HG03469 (cell line): Measurements from ENCODE around the gene PALM.
"Not testable (repeated sequence)": the region's sequence is repeated elsewhere in the genome, so short reads cannot be mapped to it uniquely, and the experiment has no call there.

Experiments used
- ATAC-seq: cut with Tn5 transposase; IDR thresholded peaks from one replicate; pipeline ENCODE4 v1.9.1; 2021; ENCODE audit warnings: mild to moderate bottlenecking, moderate library complexity, moderate number of reproducible peaks; ENCODE audit not compliant: unreplicated experiment

PALM gene, protein sequence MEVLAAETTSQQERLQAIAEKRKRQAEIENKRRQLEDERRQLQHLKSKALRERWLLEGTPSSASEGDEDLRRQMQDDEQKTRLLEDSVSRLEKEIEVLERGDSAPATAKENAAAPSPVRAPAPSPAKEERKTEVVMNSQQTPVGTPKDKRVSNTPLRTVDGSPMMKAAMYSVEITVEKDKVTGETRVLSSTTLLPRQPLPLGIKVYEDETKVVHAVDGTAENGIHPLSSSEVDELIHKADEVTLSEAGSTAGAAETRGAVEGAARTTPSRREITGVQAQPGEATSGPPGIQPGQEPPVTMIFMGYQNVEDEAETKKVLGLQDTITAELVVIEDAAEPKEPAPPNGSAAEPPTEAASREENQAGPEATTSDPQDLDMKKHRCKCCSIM

GRCh38 chr19:708154-709143 lies at the start of gene PALM:
Gene PALM (plus strand): TSS chr19:708935. CDS start chr19:709147, 212 bp downstream.
- no peak for ATAC-seq

DNA sequence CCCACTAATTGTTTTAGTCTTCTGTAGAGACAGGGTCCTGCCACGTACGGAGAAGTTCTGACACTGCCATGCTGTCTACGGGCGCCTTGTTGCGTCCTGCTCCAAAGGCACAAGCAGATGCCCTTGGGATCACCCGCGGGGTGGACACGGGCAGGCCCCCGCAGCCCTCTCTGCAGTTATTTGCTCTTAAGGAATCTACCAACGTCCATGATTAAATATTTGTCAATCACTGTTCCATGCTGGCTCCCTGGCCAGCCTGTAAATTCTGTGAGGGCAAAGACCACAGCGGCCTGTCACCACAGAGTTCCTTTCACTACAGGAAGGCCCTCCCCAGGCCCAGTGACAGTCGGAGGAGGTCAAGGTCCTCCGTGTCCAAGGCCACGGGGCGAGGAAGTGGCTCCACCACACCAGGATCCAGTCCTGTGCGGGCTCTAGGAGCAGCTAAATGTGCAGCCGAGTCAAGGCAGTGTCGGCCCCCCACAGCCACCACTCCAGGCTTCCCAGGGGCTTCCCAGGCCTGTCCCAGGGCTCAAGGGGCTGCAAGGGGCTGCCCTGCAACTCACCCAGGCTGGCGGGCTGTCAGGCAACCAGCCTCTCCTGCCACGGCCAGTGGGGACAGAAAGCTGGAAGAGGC lies 47.8 kb upstream of the PALM start:
- no peak for ATAC-seq

DNA sequence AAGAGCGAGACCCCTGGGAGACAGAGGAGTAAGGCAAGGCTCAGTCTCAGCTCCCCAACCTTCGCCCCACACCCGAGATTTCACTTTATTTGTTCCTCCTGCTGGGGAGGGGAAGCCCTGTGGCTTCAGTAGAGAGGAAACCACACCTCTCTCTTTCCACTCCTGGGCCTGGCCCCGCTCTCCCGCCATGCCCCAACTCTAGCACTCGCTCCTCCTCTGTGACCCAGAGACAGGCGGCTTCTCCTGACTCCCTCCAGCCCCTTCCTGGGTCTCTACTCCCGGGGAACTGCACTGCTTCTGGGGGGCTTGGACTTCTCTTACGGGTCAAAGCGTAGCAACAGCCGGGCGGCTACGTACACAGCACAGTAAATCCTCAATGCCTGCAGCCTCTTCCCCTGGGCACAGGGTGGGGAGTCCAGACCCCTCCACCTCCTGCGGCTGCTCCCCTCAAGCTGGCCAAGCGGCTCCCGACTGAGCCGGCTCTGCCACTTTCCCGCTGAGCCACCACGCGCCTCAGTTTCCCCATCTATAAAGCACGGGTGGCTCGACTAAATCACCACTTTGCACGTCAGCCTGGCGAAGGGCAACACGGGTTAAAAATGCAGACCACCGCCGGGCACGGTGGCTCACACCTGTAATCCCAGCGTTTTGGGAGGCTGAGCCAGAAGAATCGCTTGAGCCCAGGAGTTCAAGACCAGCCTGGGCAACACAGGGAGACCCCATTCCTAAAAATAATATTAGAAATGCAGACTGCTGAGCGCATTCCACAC lies 47.1 kb upstream of the PALM start:
- ATAC-seq = no peak

DNA sequence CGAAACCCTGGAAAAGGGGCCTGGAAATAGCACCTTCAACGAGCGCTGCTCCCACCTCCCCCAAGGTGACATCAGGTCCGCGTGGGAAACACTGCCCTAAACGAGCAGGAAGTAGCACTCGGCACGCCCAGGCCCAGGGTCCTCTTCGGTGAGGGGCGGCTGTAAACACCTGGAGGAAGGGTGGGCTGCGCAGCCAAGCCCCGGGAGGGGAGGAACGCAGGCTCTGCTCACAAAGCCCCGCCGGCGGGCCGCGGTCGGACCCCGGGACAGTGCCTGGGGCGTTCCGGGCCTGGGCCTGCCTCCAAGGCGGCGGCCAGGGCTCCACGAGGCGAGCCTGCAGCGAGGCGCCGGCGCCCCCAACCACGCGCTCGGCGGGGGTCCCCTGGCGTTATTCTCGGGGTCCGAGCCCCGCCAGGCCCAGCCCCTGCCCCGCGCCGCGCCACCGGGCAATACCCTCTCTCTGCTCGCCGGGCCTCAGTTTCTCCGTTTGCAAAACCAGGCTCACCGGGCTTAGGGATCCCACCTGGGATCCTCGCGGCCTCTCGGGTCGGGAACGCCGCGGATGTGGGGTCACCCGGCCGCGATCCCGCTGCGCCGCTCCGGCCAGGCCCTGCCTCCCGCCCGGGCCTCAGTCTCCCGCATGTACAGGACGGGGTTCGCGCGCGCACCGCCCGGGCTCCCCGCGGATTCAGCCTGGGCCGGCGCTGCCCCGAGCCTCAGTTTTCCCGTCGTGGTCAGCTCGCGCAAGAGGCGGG lies 46.4 kb upstream of the PALM start:
- ATAC-seq = no peak

GRCh38 chr19:662962-663681 lies 45.6 kb upstream of the PALM start, which contains the start of gene RNF126:
Gene RNF126 (minus strand): TSS chr19:663214. CDS start chr19:663121, 93 bp downstream.
- ATAC-seq = no peak

- no peak for ATAC-seq
These were observed 45.0 kb upstream of the PALM start for GRCh38 chr19:663682-664117.

GRCh38 chr19:664913-665443 lies 43.8 kb upstream of the PALM start:
- ATAC-seq = no peak

DNA sequence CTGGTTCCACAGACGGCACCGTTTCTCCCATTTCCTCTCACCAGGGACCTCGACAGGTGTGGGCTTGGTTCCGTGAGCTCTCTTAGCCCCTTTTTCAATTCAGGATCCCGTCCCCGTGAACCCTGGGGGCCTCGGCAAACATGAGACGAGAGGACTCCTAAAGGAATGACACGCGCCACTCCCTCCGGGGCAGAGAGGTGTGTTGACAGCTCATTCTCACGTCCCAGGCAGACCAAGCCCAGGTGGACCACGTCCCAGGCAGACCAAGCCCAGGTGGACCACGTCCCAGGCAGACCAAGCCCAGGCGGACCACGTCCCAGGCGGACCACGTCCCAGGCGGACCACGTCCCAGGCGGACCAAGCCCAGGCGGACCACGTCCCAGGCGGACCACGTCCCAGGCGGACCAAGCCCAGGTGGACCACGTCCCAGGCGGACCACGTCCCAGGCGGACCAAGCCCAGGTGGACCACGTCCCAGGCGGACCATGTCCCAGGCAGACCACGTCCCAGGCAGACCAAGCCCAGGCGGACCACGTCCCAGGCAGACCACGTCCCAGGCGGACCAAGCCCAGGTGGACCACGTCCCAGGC lies 41.7 kb upstream of the PALM start:
- not testable (repeated sequence) for ATAC-seq

GRCh38 chr19:668675-669434 lies 39.9 kb upstream of the PALM start:
- not testable (repeated sequence) for ATAC-seq

GRCh38 chr19:670609-671075 lies 38.1 kb upstream of the PALM start:
- ATAC-seq = no peak

GRCh38 chr19:674282-675151 lies 34.2 kb upstream of the PALM start:
- ATAC-seq = no peak

- ATAC-seq = no peak
These were observed 32.8 kb upstream of the PALM start for GRCh38 chr19:676007-676338.

- ATAC-seq = no peak
These were observed 32.2 kb upstream of the PALM start, which contains the start of gene FSTL3 for GRCh38 chr19:676339-677105. Gene FSTL3 (plus strand): TSS chr19:676392. CDS start chr19:676424, 32 bp downstream.

GRCh38 chr19:677201-677600 lies 31.5 kb upstream of the PALM start:
- ATAC-seq = no peak

DNA sequence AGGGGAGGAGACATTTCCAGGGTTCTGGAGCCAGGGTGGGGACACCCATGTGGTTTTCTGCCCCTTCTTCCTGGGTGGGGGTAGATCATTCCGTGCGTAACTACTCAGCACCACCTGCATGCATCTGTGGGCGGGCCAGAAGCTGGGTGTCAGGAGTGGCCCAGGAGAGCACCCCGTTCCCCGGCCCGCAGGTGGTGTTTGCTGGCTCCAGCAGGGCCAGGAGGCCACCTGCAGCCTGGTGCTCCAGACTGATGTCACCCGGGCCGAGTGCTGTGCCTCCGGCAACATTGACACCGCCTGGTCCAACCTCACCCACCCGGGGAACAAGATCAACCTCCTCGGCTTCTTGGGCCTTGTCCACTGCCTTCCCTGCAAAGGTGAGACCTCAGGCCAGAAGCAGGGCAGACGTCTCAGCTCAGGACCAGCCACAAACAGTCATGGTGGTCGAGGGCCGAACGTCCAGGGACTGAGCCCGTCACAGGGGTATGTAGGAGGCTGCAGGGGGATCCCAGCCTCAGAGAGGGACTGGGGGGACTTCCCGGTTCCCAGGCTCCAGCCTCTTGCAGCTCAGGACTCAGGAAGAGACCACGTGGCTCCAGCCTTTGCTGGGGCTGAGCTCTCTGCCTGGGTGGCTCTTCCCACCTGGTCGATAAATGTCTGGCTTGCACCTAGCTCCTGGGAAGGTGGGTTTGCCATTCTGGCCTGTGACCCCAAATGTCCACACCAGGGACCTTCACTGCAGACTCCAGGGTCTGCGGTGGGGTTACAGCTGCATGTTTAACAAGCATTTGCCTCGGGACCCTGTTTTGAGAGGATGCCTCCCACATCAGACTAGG lies 30.9 kb upstream of the PALM start:
- no peak for ATAC-seq
